Activated naive CD4-positive, alpha-beta T cell treated with anti-CD3 and anti-CD28 coated beads, Interleukin-2, amount 50 U/mL, for 16 hours (primary cell): Measurements from ENCODE around the gene TDP1.
"Not testable (repeated sequence)": the region's sequence is repeated elsewhere in the genome, so short reads cannot be mapped to it uniquely, and the experiment has no call there.

Experiments
- DNase-seq: peaks from one replicate; pipeline ENCODE4 v3.0.0-alpha.2; 2020

The TDP1 gene

GRCh38 chr14:90054803-90055202 is 99.1 kb downstream of the TDP1 start:
- DNase-seq: no peak

- DNase-seq: no peak
Measured at GRCh38 chr14:90056826-90057225, 101.1 kb downstream of the TDP1 start.

GRCh38 chr14:90058876-90059458 is 103.2 kb downstream of the TDP1 start:
- no peak for DNase-seq

GRCh38 chr14:90060312-90060964 is 104.7 kb downstream of the TDP1 start:
- DNase-seq: peak; percentile 54

GRCh38 chr14:90060965-90061684 is 105.4 kb downstream of the TDP1 start:
- no peak for DNase-seq

GRCh38 chr14:90061685-90062126 is 106.0 kb downstream of the TDP1 start, which contains the start of gene KCNK13:
Gene KCNK13, plus strand, starts transcription at chr14:90061994. Its CDS starts 212 bp downstream, at chr14:90062206.
- DNase-seq: no peak

- peak; percentile 19 for DNase-seq
Measured at GRCh38 chr14:90062127-90062794, 106.5 kb downstream of the TDP1 start.

- DNase-seq: no peak
Measured at GRCh38 chr14:90062822-90063539, 107.3 kb downstream of the TDP1 start.

GRCh38 chr14:90072350-90072749 is 116.6 kb downstream of the TDP1 start:
- DNase-seq: no peak

- no peak for DNase-seq
Measured at GRCh38 chr14:90079576-90079975, 123.8 kb downstream of the TDP1 start.

- DNase-seq: no peak
Measured at GRCh38 chr14:90087433-90087832, 131.7 kb downstream of the TDP1 start.

GRCh38 chr14:90088176-90088575 is 132.4 kb downstream of the TDP1 start:
- no peak for DNase-seq

- DNase-seq: not testable (repeated sequence)
Measured at GRCh38 chr14:90089486-90089885, 133.8 kb downstream of the TDP1 start.

GRCh38 chr14:90091393-90091792 is 135.7 kb downstream of the TDP1 start:
- DNase-seq: no peak

- DNase-seq: no peak
Measured at GRCh38 chr14:90093942-90094595, 138.3 kb downstream of the TDP1 start.
